HG03469 (cell line): ENCODE results near the gene SLC35F1.
"Not testable (repeated sequence)": the region's sequence is repeated elsewhere in the genome, so short reads cannot be mapped to it uniquely, and the experiment has no call there.

Experiments used
- ATAC-seq: cut with Tn5 transposase; IDR thresholded peaks from one replicate; pipeline ENCODE4 v1.9.1; 2021; ENCODE audit warnings: mild to moderate bottlenecking, moderate library complexity, moderate number of reproducible peaks; ENCODE audit not compliant: unreplicated experiment

SLC35F1 gene

DNA sequence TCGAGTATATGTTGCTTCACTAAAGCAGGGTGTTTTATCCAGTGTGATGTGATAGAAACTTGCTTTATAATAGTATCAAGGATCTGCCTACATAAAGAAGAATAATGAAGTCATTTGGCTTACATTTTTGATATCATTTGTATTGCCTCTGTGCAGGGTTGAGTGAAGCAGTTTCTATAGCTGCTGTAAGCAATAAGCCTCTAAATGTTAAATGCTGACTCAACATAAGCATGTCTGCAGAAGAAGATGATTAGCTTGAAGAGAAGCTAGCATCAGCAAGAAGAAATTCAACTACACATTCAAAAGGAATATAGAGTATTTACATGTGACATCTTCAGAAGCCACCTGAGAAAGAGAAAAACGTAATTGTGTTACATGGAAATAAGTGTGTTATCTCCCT, 17.6 kb downstream of the SLC35F1 start:
- no peak for ATAC-seq

DNA sequence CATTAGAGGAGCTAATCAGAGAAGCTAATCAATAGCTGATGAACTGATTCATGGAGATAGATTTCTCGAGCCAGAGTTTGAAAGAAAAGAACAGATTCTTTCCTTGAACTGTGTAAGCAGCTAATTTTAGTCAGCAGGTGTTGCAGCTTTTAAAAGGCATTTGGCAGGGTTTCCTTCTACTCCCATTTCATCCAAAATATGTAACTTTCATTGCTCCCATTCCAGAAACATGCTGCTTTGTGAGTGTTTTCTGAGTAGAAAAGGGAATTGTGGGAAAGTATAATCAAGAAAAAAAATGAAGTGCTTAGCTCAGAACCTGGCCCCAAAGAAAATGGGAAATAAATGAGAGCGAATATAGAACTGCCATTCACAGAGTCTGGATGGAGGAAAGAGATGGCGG, 20.8 kb downstream of the SLC35F1 start:
- no peak for ATAC-seq

DNA sequence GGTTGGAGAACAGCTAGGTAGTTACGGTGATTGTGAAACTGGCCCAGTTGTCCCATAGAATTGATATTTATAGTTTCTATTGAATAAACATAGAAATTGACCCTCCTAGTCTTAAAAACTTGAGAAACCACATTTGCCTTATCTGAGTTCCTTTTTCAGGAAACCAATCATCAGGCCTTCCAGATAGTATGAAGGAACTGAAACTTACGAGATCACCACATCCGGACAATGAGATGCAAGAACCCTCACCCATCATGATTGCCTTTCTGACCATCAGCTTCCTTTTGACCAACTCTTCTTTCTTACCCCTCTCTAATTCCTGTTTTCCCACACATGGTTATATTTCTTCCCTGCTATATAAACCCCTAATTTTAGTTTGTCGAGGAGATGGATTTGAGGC, 21.8 kb downstream of the SLC35F1 start:
- no peak for ATAC-seq

DNA sequence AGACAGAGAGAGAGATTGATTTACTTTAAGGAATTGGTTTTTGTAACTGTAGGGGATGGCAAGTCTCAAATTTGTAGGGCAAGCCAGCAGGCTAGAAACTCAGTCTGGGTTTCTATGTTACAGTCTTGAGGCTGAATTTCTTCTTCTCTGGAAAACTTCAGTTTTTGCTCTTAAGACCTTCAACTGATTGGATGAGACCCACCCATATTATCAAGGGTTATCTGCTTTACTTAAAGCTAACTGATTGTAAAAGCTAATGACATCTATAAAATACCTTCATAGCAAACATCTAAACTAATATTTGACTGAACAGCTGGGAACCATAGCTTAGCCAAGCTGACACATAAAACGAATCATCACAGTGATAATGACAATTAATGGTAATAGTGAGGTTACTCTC, 22.4 kb downstream of the SLC35F1 start:
- ATAC-seq, result no peak

DNA sequence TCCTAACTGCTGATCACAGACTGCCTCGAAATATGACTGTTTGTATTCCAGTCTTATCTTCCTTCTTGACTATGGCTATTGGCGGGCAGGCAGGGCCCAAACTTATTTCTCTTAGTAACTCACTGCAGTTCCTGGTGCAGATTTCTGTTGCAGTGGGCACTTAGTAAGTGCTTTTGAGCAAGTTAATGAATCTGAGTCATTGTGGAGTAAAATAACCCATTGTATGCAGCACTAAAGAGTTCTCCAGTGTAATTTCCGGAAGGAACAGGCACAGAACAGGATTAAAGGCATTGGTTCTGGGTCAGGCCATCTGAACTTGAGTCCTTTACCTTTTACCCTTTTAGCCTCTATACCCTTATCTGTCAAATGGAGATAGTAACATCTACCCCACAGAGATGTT, 23.6 kb downstream of the SLC35F1 start:
- no peak for ATAC-seq

DNA sequence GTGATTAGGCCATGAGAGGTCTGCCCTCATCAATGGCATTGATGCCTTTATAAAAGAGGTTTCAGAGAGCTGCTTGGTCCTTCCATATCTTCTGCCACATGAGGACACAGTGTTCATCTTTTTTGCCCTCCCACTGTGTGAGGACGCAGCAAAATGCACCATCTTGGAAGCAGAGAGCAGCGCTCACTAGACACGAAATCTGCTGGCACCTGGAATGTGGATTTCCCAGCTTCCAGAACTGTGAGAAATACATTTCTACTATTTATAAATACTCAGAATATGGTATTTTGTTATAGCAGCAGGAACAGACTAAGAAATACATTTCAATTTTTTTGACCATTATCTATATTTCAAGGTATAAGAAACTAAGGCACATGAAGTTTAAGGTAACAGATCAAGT, 24.9 kb downstream of the SLC35F1 start:
- no peak for ATAC-seq

DNA sequence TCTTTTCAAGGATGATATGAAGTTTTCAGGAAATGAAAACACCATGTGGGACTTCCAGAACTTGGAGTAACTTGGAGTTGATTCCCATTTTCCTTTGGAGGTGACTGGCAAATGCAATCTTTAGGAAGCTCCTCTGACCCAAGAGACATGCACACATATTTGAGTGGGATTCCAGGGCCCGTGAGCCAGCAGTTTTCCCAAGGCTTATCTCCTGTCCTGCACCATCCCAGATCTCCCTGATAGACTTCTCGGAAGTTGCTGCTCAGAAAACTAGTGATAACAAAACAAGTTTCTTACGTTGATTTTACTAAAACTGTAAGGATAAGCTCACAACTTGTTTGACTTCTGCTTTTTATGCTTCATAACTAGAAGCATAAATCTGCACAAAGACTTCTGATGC, 25.6 kb downstream of the SLC35F1 start:
- no peak for ATAC-seq

DNA sequence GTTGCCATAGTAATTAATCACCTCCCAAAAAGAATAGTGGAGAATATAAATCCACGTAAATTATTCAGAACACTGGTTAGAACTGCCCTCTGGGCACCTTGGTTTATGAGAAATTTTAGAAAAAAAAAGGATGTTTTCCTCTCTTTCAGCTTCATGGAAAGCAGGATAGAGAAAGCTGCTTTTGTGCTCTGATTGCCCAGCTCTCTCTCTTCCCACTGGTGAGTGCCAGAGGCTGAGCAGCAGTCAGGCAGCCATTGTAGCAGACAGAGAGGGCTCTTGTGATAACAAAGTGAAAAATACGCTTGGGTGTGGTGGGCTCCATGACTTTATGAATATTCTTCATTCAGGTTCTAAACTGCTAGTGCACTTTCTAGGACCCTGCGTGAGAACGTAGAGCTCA, 26.4 kb downstream of the SLC35F1 start:
- no peak for ATAC-seq

DNA sequence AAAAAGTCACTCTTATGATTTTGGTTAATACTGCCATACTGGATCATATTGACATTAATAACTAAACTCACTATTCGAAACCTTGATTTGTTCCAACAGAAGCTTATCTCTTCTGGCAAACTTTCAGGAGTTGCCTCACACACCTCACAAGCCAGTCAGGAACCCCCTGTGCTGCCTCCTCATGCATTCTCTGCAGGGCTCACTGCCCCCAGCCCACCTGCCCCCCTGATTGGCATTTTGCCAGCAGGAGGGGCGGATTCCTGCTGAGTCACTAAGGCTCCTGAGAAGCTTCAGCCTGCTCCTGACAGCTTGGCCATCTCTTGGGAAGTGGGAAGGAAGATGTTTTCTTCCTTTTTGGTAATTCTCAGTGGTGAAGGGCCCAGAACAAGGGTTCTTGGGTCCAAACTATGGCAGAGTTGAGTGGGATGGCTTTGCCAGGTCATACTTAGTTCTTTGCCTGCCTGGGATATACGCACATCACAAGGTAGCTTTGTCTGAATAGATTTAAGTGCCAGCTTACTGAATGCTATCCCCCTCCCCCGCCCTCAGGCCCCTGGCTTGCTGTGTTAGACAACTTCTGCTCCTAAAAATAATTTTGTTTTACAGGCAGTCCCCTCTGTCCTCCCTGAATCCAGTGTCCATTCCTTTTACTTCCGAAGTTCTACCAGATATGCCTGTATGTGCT, 31.4 kb downstream of the SLC35F1 start:
- no peak for ATAC-seq

DNA sequence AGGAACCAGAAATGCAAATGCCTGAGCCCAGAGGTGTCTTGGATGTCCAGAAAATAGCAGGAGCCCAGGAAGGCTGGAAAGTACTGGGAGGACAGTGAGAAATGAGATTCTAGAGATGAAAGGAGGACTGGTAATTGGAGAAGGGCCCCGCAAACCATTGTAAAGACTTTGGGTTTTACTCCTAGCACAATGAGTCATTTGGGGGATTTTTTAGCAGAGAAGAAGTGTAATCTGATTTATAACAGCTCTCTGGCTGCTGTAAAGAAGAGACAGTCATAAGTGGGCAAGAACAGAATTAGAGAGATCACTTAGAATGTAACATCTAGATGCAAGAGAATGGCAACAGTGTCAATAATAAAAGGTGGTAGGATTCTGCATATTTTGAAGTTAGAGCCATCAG, 40.2 kb downstream of the SLC35F1 start:
- ATAC-seq, result no peak

DNA sequence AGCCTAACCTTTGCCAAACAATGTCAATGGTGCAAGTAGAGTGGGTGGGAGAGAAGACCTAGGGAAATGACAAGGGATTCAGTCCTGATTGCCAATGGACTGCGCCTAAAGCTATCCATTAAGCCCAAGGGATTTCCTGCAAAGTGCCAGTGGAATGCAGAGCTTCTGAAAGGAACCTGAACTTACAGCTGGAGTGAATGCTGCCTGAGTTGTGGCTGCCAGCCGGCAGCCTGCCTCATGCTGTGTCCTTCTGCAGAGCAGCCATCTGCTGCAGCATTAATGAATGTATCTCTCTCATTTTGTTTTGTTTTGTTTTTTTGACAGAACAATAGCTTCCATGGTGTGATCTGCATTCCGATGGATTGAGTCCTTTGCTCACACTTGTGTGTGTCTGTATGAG, 44.7 kb downstream of the SLC35F1 start:
- no peak for ATAC-seq

DNA sequence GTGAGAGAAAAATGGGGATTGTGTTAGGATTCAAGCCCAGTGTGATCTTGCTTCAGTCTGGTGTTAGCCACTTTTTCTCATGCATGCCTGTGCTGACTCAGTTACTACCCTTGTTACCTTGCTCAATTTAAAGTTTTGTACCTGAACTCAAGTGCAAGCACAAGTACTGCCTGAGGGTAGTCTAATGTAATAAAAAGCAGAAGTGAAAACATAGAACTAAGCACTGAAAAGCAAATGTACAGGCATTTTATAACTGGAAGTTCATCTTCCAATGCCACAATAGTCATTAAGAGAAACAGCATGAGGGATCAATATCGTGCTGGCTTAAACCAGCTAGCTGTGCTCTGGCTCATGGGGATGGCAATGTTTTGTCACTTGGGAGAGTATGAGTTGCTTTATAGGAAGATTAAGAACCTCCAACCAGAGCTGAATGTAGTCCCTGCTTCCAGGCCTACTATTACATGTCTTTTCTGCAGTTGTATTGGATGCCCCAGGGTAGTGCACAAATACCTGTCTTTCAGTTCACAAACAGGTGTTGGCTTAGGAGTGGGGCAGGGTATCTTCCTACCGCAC, 48.7 kb downstream of the SLC35F1 start:
- peak; percentile 74 for ATAC-seq

DNA sequence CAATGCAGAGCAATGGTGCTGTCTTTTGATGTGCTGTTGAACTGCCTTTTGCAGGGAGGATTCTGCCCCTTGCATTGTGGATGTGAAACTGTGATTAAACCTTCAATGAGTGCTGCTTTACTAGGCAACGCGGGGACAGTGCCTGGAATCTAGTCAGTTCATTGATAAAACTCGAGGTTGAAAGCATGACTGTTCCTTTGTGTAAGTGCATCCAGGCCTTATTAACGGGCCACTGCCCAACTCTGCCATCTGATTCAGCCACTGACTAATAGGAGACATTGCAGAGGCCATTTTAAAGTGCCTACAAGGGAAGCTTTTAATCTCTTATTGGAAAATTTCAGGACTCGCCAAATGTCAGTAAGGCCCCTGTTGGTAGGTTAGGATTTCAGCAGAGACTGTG, 49.3 kb downstream of the SLC35F1 start:
- ATAC-seq, result no peak

DNA sequence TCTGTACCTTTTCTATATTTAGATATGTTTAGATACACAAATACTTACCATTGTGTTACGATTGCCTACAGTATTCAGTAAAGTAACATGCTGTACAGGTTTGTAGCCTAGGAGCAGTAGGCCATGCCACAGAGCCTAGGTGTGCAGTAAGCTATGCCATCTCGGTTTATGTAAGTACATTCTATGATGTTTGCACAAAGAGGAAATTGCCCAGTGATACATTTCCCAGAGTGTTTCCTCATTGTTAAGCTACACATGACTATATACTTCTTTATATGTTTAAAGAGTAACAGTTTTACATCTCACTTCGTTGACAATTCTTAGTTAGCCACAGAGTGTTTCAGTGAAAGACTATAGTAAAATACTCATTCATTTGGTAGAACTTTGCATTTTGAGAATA, 51.5 kb downstream of the SLC35F1 start:
- ATAC-seq, result no peak

DNA sequence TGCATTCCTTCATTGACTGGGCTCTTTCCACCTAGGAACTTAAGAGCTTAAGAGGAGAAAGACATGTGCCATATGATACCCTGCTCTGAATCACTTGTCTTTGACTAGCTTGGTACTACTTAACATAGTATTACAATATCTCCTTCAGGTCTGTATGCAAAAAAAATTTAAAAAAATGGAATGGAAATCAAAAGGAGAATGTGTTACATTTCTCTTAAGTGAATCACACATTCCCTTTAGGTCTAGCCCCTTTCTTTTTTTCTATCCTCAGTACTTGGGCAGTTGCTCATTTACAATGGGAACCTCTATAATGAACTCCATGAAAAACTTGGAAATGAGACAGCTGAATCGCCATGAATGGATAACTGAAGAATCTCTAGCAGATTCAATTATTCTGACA, 53.8 kb downstream of the SLC35F1 start:
- no peak for ATAC-seq

DNA sequence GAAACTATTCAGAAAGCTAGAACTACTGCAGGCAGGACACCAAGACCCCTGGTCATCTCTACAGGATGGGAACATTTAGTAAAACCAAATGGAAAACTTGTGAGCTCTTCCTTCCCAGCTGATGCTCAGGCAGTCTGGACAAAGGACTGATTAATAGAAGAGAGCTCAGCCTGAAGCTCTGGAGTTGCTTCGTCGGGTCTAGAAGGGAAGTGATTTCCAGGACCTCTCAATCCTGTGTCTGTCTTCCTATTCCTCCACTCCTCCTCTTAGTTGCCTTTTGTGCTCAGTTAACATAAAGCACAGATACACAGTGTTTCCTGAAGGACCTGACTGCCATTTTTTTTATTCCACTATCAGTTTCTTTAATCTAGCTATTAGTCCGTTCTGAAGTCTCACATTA, 54.2 kb downstream of the SLC35F1 start:
- no peak for ATAC-seq

DNA sequence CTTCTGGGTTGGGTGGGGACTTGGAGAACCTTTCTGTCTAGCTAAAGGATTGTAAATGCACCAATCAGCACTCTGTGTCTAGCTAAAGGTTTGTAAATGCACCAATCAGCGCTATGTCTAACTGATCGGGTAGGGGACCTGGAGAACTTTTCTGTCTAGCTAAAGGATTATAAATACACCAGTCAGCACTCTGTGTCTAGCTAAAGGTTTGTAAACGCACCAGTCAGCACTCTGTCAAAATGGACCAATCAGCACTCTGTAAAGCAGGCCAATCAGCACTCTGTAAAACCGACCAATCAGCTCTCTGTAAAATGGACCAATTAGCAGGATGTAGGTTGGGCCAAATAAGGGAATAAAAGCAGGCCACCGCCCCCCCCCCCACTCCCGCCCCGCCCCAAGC, 58.7 kb downstream of the SLC35F1 start:
- not testable (repeated sequence) for ATAC-seq

DNA sequence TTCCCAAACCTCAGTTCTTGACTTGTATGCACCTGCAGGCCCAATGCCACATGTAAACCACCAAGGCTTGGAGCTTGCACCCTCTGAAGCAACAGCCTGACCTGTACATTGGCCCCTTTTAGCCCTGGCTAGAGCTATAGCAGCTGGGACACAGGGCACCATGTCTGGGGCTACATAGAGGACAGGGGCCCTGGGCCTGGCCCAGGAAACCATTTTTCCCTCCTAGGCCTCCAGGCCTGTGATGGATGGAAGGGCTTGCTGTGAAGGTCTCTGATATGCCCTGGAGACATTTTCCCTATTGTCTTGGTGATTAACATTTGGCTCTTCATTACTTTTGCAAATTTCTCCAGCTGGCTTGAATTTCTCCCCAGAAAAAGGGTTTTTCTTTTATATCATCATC, 64.6 kb downstream of the SLC35F1 start:
- ATAC-seq, result no peak

DNA sequence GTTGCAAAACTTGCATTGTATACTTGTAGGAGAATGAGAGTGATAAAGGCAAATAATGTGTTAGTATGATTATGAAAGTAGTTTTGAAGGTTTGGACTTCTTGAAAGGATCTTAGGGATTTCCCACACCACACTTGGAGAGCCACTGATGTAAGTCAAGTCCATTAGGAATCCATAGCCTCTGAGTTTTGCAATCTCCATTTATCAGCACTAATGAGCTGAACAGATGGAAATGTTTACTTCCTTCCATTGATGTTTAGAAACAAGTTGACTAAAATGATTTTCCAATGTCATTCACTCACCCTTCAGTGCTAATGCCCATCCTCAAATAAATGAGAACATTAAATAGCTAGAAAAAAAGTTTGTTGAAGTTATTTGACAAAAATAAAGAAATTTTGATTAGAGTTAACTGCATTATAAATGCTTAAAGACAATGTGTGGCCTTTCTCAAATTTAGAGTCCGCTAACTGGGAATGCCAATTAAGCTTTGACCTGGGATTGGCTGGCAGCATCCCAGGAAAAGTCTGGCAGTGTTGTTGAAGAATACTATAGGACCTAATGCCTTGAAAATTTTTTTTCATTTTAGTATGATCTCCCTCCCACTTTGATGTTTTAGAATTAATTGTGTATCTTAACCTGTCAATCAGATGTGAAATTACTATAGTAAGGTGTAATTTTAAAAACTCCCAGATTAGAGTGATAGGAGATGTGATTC, 68.0 kb downstream of the SLC35F1 start:
- ATAC-seq, result no peak

DNA sequence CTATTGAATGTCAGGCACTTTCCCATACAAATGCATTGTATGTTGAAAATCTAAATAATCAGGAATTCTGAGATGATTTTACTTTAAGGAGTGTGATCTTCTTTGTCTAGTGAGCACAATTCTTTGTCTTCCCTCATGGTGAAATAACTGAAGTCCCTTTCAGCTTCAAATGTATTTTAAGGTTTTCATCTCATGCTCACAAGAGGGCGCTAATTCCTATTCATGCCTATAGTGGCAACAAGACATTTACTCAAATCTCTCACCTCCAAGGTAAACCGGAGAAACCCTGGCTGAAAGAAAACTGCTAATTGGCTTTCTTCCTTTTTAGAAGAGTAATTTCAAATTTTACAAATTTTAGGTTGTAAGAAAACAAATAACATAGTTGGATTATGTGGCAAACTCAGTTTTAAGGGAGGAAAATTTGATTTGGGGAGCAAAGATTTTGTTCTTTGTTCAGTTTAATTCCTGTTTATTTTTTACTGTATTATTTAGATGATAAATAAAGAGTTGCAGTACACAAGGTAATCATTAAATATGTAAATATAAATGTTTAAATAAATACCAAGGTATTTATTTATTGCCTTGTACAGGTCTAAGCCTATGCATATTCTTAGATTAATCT, 69.1 kb downstream of the SLC35F1 start:
- ATAC-seq, result no peak

DNA sequence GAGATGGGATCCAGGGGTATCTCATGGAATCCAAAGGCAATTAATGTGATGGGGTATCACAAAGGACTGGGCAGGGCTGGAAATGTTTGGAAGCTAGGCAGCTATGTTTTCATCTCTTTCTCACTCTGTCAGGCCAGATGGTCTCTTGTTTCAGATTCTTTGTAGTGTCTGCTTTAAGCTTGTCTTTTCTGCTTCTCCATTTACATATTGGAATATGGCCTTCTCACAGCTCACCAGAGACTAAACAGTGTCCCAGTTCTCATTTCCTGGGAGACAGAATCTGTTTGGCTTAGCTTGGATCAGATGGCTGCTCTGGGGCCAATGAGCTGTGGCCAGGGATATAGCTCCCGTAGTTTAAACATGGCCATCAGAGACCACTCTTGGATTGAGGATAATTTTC, 78.9 kb downstream of the SLC35F1 start:
- no peak for ATAC-seq

DNA sequence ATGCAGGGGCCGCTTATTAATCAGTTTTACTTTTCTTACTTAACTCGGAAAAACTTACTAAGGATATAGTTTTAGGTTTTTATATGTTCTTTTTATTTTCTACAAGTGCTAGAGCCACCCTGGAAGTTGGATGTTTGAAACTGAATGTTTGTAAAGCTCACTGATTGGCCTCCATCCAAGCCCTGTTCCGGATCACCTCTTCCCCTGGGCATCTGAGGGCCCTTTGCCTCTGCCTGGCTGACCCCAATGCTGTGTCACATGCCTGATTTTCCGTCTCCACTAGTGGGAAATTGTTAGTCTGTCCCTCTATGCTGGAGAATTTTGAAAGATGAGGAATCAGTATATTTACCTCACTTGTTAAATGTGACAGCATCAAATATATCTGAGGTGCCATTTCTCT, 79.3 kb downstream of the SLC35F1 start:
- ATAC-seq, result no peak
